ENCODE data around the gene CASKIN1. TPM values are rescaled to one million over a fixed set of nuclear protein-coding genes. Genes with fewer than 3 reads are reported as not detected.

Gene CASKIN1
- polyA plus RNA-seq, 3 donors = not detected

DNA sequence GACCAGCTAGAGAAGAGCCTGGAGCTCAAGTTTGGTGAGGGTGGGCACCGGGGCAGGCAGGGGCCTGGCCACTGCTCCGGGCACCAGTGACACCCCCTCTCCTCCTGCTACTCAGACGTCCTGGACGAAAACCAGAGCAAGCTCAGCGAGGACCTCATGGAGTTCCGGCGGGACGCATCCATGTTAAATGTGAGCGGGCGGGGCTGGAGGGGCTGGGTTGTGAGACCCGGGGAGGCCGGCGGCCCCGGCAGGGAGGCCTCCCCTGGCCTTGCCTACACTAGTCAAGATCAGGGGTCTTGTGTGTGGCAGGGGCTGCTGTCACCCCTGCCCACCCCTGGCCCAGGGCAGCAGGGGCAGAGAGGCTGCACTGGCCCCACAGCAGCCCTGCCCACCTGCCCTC lies 23.0 kb downstream of the CASKIN1 start:
- Mint-ChIP-seq H3K4me3 (no peak overlapping the region), H3K27me3 (ENCODE audit: low read depth in 3 of 3) (no peaks in the 10 kb centered on the region), H3K36me3 (peaks cover 40 to 74% of the 10 kb centered on the region in 2 donors), H3K27ac (no peak overlapping the region), H3K9me3 (no peaks in the 10 kb centered on the region), H3K4me1 (no peaks in the 10 kb centered on the region)
- Histone ChIP-seq H4K20me1 (ENCODE audit: insufficient read depth, low read length) (no peaks in the 10 kb centered on the region), H3K27ac (ENCODE audit: low read depth in 1 of 2, low read length in 2 of 2) (no peak overlapping the region), H2AFZ (ENCODE audit: insufficient read depth, low read depth, low read length, poor library complexity, severe bottlenecking) (no peak overlapping the region), H3K36me3 (replicated peaks in 1 of 2; ENCODE audit: control insufficient read depth in 1 of 2, insufficient read depth in 2 of 2, low read length in 2 of 2) (peaks cover 72 to 91% of the 10 kb centered on the region in 2 donors), H3K4me2 (replicated peaks; ENCODE audit: extremely low read depth, low read length, poor library complexity, severe bottlenecking) (no peak overlapping the region), H3K4me1 (ENCODE audit: control insufficient read depth in 1 of 2, insufficient read depth in 2 of 2, low read length in 2 of 2) (no peaks in the 10 kb centered on the region), H3K4me3 (replicated peaks in 1 of 3; ENCODE audit: low read depth in 2 of 3, low read length in 3 of 3) (no peak overlapping the region), H3K9ac (ENCODE audit: insufficient read depth, low read length, poor library complexity, severe bottlenecking) (no peak overlapping the region), H3K27me3 (ENCODE audit: control insufficient read depth in 2 of 2, insufficient read depth in 2 of 2, low read length in 2 of 2) (no peaks in the 10 kb centered on the region), H3K79me2 (ENCODE audit: insufficient read depth, low read length) (no peaks in the 10 kb centered on the region), H3K9me3 (replicated peaks in 1 of 2; ENCODE audit: control insufficient read depth in 1 of 2, insufficient read depth in 1 of 2, low read length in 2 of 2) (no peaks in the 10 kb centered on the region)
- TF ChIP-seq, protein P1, sequence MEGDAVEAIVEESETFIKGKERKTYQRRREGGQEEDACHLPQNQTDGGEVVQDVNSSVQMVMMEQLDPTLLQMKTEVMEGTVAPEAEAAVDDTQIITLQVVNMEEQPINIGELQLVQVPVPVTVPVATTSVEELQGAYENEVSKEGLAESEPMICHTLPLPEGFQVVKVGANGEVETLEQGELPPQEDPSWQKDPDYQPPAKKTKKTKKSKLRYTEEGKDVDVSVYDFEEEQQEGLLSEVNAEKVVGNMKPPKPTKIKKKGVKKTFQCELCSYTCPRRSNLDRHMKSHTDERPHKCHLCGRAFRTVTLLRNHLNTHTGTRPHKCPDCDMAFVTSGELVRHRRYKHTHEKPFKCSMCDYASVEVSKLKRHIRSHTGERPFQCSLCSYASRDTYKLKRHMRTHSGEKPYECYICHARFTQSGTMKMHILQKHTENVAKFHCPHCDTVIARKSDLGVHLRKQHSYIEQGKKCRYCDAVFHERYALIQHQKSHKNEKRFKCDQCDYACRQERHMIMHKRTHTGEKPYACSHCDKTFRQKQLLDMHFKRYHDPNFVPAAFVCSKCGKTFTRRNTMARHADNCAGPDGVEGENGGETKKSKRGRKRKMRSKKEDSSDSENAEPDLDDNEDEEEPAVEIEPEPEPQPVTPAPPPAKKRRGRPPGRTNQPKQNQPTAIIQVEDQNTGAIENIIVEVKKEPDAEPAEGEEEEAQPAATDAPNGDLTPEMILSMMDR (IDR thresholded peaks at IDR 0.05) = no peak
- whole genome bisulfite sequencing (ENCODE audit: insufficient coverage) = 98% methylated on average over 13 of the region's 14 CpGs
- intact Hi-C loops (cut with micrococcal nuclease) = no loop called here
- no peak for DNase-seq

GRCh38 chr16:2172688-2173335 lies 23.6 kb downstream of the CASKIN1 start:
- H2AFZ ChIP-seq (ENCODE audit: insufficient read depth, low read depth, low read length, poor library complexity, severe bottlenecking) = no peak overlapping the region
- peaks cover 78 to 95% of the 10 kb centered on the region in 2 donors for H3K36me3 ChIP-seq (replicated peaks in 1 of 2; ENCODE audit: control insufficient read depth in 1 of 2, insufficient read depth in 2 of 2, low read length in 2 of 2)
- no peak overlapping the region for H3K27ac ChIP-seq (ENCODE audit: low read depth in 1 of 2, low read length in 2 of 2)
- H3K9me3 ChIP-seq (replicated peaks in 1 of 2; ENCODE audit: control insufficient read depth in 1 of 2, insufficient read depth in 1 of 2, low read length in 2 of 2) = no peaks in the 10 kb centered on the region
- Mint-ChIP-seq H3K4me1 (no peaks in the 10 kb centered on the region), H3K27ac (no peak overlapping the region), H3K4me3 (no peak overlapping the region), H3K27me3 (ENCODE audit: low read depth in 3 of 3) (peaks cover 0 to 3% (median 0%) of the 10 kb centered on the region in 3 donors), H3K9me3 (no peaks in the 10 kb centered on the region), H3K36me3 (peaks cover 44 to 79% of the 10 kb centered on the region in 2 donors)
- TF ChIP-seq, protein P1 (IDR thresholded peaks at IDR 0.05) = no peak
- H3K4me2 ChIP-seq (replicated peaks; ENCODE audit: extremely low read depth, low read length, poor library complexity, severe bottlenecking) = no peak overlapping the region
- H3K9ac ChIP-seq (ENCODE audit: insufficient read depth, low read length, poor library complexity, severe bottlenecking) = no peak overlapping the region
- H3K27me3 ChIP-seq (ENCODE audit: control insufficient read depth in 2 of 2, insufficient read depth in 2 of 2, low read length in 2 of 2) = no peaks in the 10 kb centered on the region
- intact Hi-C loops (cut with micrococcal nuclease) = no loop called here
- no peak overlapping the region for H3K4me3 ChIP-seq (replicated peaks in 1 of 3; ENCODE audit: low read depth in 2 of 3, low read length in 3 of 3)
- no peak for DNase-seq
- H4K20me1 ChIP-seq (ENCODE audit: insufficient read depth, low read length) = no peaks in the 10 kb centered on the region
- H3K79me2 ChIP-seq (ENCODE audit: insufficient read depth, low read length) = no peaks in the 10 kb centered on the region
- WGBS (ENCODE audit: insufficient coverage) = 98% methylated on average over 28 of the region's 29 CpGs
- H3K4me1 ChIP-seq (ENCODE audit: control insufficient read depth in 1 of 2, insufficient read depth in 2 of 2, low read length in 2 of 2) = no peaks in the 10 kb centered on the region

Measured in CD14-positive monocyte (primary cell).